ENCODE measurements around the gene CDH4.

Gene CDH4

DNA sequence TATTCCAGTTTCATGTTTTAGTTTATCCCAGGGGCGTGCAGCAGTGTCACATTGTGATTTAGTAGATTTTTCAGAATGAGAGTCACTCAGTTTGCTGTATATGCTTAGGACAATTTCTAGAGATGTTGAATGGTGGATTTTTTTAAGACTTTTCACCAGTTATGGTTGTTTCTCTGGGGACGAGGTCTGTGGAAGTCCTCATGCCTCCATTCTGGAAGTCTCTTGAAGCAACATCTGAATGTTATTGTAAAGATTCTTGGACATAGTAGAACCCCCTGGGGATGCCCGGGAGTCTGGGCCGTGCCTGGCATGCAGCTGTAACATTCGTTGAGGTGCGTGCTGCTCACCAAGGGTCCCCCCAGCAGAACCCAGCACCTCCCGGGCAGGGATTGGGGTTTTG, 341.5 kb downstream of the CDH4 start:
- H4K8ac ChIP-seq (ENCODE audit: low read depth, low read length) = no peak overlapping the region
- no peaks in the 10 kb centered on the region for H3K36me3 ChIP-seq (replicated peaks in 1 of 2; ENCODE audit: control insufficient read depth in 2 of 2, insufficient read depth in 2 of 2, low read length in 2 of 2)
- DNase-seq (ENCODE audit: low spot score) = no peak
- H2AFZ ChIP-seq (ENCODE audit: low read length) = no peak overlapping the region
- no peak overlapping the region for H4K91ac ChIP-seq (ENCODE audit: low read depth, low read length, poor library complexity)
- no peak overlapping the region for H2BK12ac ChIP-seq (ENCODE audit: low read length)
- H3K4ac ChIP-seq (ENCODE audit: low read length) = no peak overlapping the region
- H3K4me1 ChIP-seq (ENCODE audit: control insufficient read depth in 2 of 2, insufficient read depth in 1 of 2, low read depth in 1 of 2, low read length in 2 of 2) = peaks cover 6 to 7% of the 10 kb centered on the region in 2 donors
- no peaks in the 10 kb centered on the region for H3K79me1 ChIP-seq (ENCODE audit: low read depth, low read length)
- H3K14ac ChIP-seq (ENCODE audit: low read length) = no peak overlapping the region
- no peak overlapping the region for H3K23ac ChIP-seq (ENCODE audit: low read depth, low read length, poor library complexity)
- H2BK120ac ChIP-seq (ENCODE audit: low read depth, low read length) = no peak overlapping the region
- no peak overlapping the region for H3K4me2 ChIP-seq (ENCODE audit: insufficient read depth, low read length, poor library complexity, severe bottlenecking)
- H3K27ac ChIP-seq (replicated peaks; ENCODE audit: low read length) = no peak overlapping the region
- no peaks in the 10 kb centered on the region for H3K27me3 ChIP-seq (ENCODE audit: control insufficient read depth in 3 of 3, insufficient read depth in 3 of 3, low read depth in 1 of 3, low read length in 3 of 3)
- peaks cover 28 to 42% of the 10 kb centered on the region in 2 donors for H3K9me3 ChIP-seq (replicated peaks in 1 of 2; ENCODE audit: control insufficient read depth in 2 of 2, insufficient read depth in 1 of 2, low read depth in 1 of 2, low read length in 2 of 2)
- H3K18ac ChIP-seq (ENCODE audit: low read length) = peak overlapping the region; percentile 54
- no peak overlapping the region for H2AK5ac ChIP-seq (ENCODE audit: low read depth, low read length)
- WGBS, 2 donors (ENCODE audit: extremely low coverage in 2 of 2, insufficient read length in 2 of 2, insufficient replicate concordance in 1 of 2) = no CpG with 5 or more reads among the region's 7 CpGs
- H3K9ac ChIP-seq (ENCODE audit: low read depth, low read length, poor library complexity) = no peak overlapping the region
- H2BK15ac ChIP-seq (ENCODE audit: low read length) = no peak overlapping the region
- H3K4me3 ChIP-seq (ENCODE audit: low read length in 2 of 2) = no peak overlapping the region
- no peak overlapping the region for H2BK5ac ChIP-seq (ENCODE audit: low read length)

GRCh38 chr20:61594198-61594597, 342.1 kb downstream of the CDH4 start:
- H2AK5ac ChIP-seq (ENCODE audit: low read depth, low read length) = peak overlapping the region; percentile 76
- no peaks in the 10 kb centered on the region for H3K27me3 ChIP-seq (ENCODE audit: control insufficient read depth in 3 of 3, insufficient read depth in 3 of 3, low read depth in 1 of 3, low read length in 3 of 3)
- WGBS, 2 donors (ENCODE audit: extremely low coverage in 2 of 2, insufficient read length in 2 of 2, insufficient replicate concordance in 1 of 2) = no CpG with 5 or more reads among the region's 8 CpGs
- H3K27ac ChIP-seq (replicated peaks; ENCODE audit: low read length) = no peak overlapping the region
- H4K8ac ChIP-seq (ENCODE audit: low read depth, low read length) = no peak overlapping the region
- H3K79me1 ChIP-seq (ENCODE audit: low read depth, low read length) = no peaks in the 10 kb centered on the region
- no peak overlapping the region for H2AFZ ChIP-seq (ENCODE audit: low read length)
- H2BK15ac ChIP-seq (ENCODE audit: low read length) = no peak overlapping the region
- no peak overlapping the region for H3K23ac ChIP-seq (ENCODE audit: low read depth, low read length, poor library complexity)
- no peak overlapping the region for H2BK120ac ChIP-seq (ENCODE audit: low read depth, low read length)
- no peak overlapping the region for H3K4me3 ChIP-seq (ENCODE audit: low read length in 2 of 2)
- H3K4me2 ChIP-seq (ENCODE audit: insufficient read depth, low read length, poor library complexity, severe bottlenecking) = no peak overlapping the region
- no peak overlapping the region for H2BK12ac ChIP-seq (ENCODE audit: low read length)
- H3K14ac ChIP-seq (ENCODE audit: low read length) = no peak overlapping the region
- DNase-seq (ENCODE audit: low spot score) = no peak
- H2BK5ac ChIP-seq (ENCODE audit: low read length) = no peak overlapping the region
- peaks cover 28 to 42% of the 10 kb centered on the region in 2 donors for H3K9me3 ChIP-seq (replicated peaks in 1 of 2; ENCODE audit: control insufficient read depth in 2 of 2, insufficient read depth in 1 of 2, low read depth in 1 of 2, low read length in 2 of 2)
- no peak overlapping the region for H3K4ac ChIP-seq (ENCODE audit: low read length)
- no peak overlapping the region for H3K9ac ChIP-seq (ENCODE audit: low read depth, low read length, poor library complexity)
- H3K4me1 ChIP-seq (ENCODE audit: control insufficient read depth in 2 of 2, insufficient read depth in 1 of 2, low read depth in 1 of 2, low read length in 2 of 2) = peaks cover 5 to 10% of the 10 kb centered on the region in 2 donors
- H3K18ac ChIP-seq (ENCODE audit: low read length) = peak overlapping the region; percentile 25
- H3K36me3 ChIP-seq (replicated peaks in 1 of 2; ENCODE audit: control insufficient read depth in 2 of 2, insufficient read depth in 2 of 2, low read length in 2 of 2) = no peaks in the 10 kb centered on the region
- no peak overlapping the region for H4K91ac ChIP-seq (ENCODE audit: low read depth, low read length, poor library complexity)

GRCh38 chr20:61595216-61595615, 343.2 kb downstream of the CDH4 start:
- Histone ChIP-seq H3K23ac (ENCODE audit: low read depth, low read length, poor library complexity) (peak overlapping the region; percentile 17), H3K18ac (ENCODE audit: low read length) (peak overlapping the region; percentile 31), H2BK12ac (ENCODE audit: low read length) (peak overlapping the region; percentile 47), H3K36me3 (replicated peaks in 1 of 2; ENCODE audit: control insufficient read depth in 2 of 2, insufficient read depth in 2 of 2, low read length in 2 of 2) (no peaks in the 10 kb centered on the region), H4K91ac (ENCODE audit: low read depth, low read length, poor library complexity) (no peak overlapping the region), H3K4me2 (ENCODE audit: insufficient read depth, low read length, poor library complexity, severe bottlenecking) (no peak overlapping the region), H3K9ac (ENCODE audit: low read depth, low read length, poor library complexity) (peak overlapping the region; percentile 45), H3K27ac (replicated peaks; ENCODE audit: low read length) (no peak overlapping the region), H3K14ac (ENCODE audit: low read length) (peak overlapping the region; percentile 14), H2BK120ac (ENCODE audit: low read depth, low read length) (peak overlapping the region; percentile 27), H2AK5ac (ENCODE audit: low read depth, low read length) (peak overlapping the region; percentile 54), H2BK5ac (ENCODE audit: low read length) (peak overlapping the region; percentile 68), H3K9me3 (replicated peaks in 1 of 2; ENCODE audit: control insufficient read depth in 2 of 2, insufficient read depth in 1 of 2, low read depth in 1 of 2, low read length in 2 of 2) (peaks cover 28 to 42% of the 10 kb centered on the region in 2 donors), H2AFZ (ENCODE audit: low read length) (no peak overlapping the region), H3K4me1 (ENCODE audit: control insufficient read depth in 2 of 2, insufficient read depth in 1 of 2, low read depth in 1 of 2, low read length in 2 of 2) (peaks cover 12 to 17% of the 10 kb centered on the region in 2 donors), H2BK15ac (ENCODE audit: low read length) (no peak overlapping the region), H3K79me1 (ENCODE audit: low read depth, low read length) (no peaks in the 10 kb centered on the region), H4K8ac (ENCODE audit: low read depth, low read length) (no peak overlapping the region), H3K4me3 (ENCODE audit: low read length in 2 of 2) (no peak overlapping the region), H3K4ac (ENCODE audit: low read length) (no peak overlapping the region), H3K27me3 (ENCODE audit: control insufficient read depth in 3 of 3, insufficient read depth in 3 of 3, low read depth in 1 of 3, low read length in 3 of 3) (no peaks in the 10 kb centered on the region)
- WGBS, 2 donors (ENCODE audit: extremely low coverage in 2 of 2, insufficient read length in 2 of 2, insufficient replicate concordance in 1 of 2) = no CpG with 5 or more reads among the region's 13 CpGs
- no peak for DNase-seq (ENCODE audit: low spot score)

- no peak overlapping the region for H3K4me3 ChIP-seq (ENCODE audit: low read length in 2 of 2)
- H3K4me1 ChIP-seq (ENCODE audit: control insufficient read depth in 2 of 2, insufficient read depth in 1 of 2, low read depth in 1 of 2, low read length in 2 of 2) = peaks cover 12 to 18% of the 10 kb centered on the region in 2 donors
Measured at GRCh38 chr20:61596687-61597330, 344.7 kb downstream of the CDH4 start.

More at GRCh38 chr20:61596687-61597330, 344.7 kb downstream of the CDH4 start:
- Histone ChIP-seq H3K9ac (ENCODE audit: low read depth, low read length, poor library complexity) (no peak overlapping the region), H3K4me2 (ENCODE audit: insufficient read depth, low read length, poor library complexity, severe bottlenecking) (no peak overlapping the region), H3K14ac (ENCODE audit: low read length) (no peak overlapping the region), H4K91ac (ENCODE audit: low read depth, low read length, poor library complexity) (no peak overlapping the region), H3K79me1 (ENCODE audit: low read depth, low read length) (no peaks in the 10 kb centered on the region), H3K27me3 (ENCODE audit: control insufficient read depth in 3 of 3, insufficient read depth in 3 of 3, low read depth in 1 of 3, low read length in 3 of 3) (no peaks in the 10 kb centered on the region), H2BK5ac (ENCODE audit: low read length) (peak overlapping the region; percentile 77), H3K18ac (ENCODE audit: low read length) (no peak overlapping the region), H2BK15ac (ENCODE audit: low read length) (peak overlapping the region; percentile 42), H3K27ac (replicated peaks; ENCODE audit: low read length) (no peak overlapping the region), H3K9me3 (replicated peaks in 1 of 2; ENCODE audit: control insufficient read depth in 2 of 2, insufficient read depth in 1 of 2, low read depth in 1 of 2, low read length in 2 of 2) (peaks cover 27 to 43% of the 10 kb centered on the region in 2 donors), H4K8ac (ENCODE audit: low read depth, low read length) (no peak overlapping the region), H3K36me3 (replicated peaks in 1 of 2; ENCODE audit: control insufficient read depth in 2 of 2, insufficient read depth in 2 of 2, low read length in 2 of 2) (no peaks in the 10 kb centered on the region), H2AK5ac (ENCODE audit: low read depth, low read length) (no peak overlapping the region), H3K23ac (ENCODE audit: low read depth, low read length, poor library complexity) (no peak overlapping the region), H2BK120ac (ENCODE audit: low read depth, low read length) (no peak overlapping the region), H2BK12ac (ENCODE audit: low read length) (no peak overlapping the region), H3K4ac (ENCODE audit: low read length) (no peak overlapping the region), H2AFZ (ENCODE audit: low read length) (no peak overlapping the region)
- DNase-seq (ENCODE audit: low spot score) = no peak
- WGBS, 2 donors (ENCODE audit: extremely low coverage in 2 of 2, insufficient read length in 2 of 2, insufficient replicate concordance in 1 of 2) = no CpG with 5 or more reads among the region's 8 CpGs
